ENCODE measurements around the gene ARHGEF28.

ARHGEF28 gene

DNA sequence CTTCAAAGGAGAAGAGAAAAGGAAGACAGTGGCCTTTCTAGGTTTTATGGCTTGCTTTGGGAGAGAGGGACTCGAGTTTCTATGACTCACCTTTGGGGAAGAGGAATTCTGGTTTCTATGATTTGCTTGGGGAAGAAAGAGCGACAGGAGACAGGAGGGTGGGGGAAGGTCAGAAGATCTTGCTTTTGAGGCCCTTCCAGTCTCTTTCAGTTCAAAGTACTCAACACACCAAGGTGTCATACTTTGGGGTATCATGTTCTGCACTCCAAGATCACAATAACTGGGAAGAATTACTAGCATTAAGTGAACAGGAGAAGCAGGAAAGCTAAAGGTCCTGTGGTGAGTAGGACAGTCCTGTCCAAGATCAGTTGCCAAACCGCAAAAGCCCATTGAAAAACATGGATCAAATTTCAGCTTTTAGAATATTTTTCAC, 324.5 kb downstream of the ARHGEF28 start:
- H3K9ac ChIP-seq (ENCODE audit: low read length) = no peak overlapping the region
- H2BK5ac ChIP-seq (ENCODE audit: low read depth, low read length, poor library complexity, severe bottlenecking) = no peak overlapping the region
- no peak overlapping the region for H3K4ac ChIP-seq (ENCODE audit: low read depth in 1 of 2, low read length in 2 of 2)
- WGBS = 72% methylated on average over 3 of the region's 3 CpGs
- H2AFZ ChIP-seq (ENCODE audit: low read depth, low read length) = no peak overlapping the region
- no peaks in the 10 kb centered on the region for H3K79me1 ChIP-seq (replicated peaks; ENCODE audit: low read length, poor library complexity, severe bottlenecking)
- H3K4me3 ChIP-seq (ENCODE audit: insufficient read depth in 1 of 2, low read depth in 1 of 2, low read length in 2 of 2) = no peak overlapping the region
- no peaks in the 10 kb centered on the region for H3K36me3 ChIP-seq (ENCODE audit: control insufficient read depth in 1 of 2, insufficient read depth in 2 of 2, low read depth in 1 of 2, low read length in 2 of 2)
- H3K9me3 ChIP-seq (ENCODE audit: control insufficient read depth, low read length) = no peaks in the 10 kb centered on the region
- no peak overlapping the region for H3K4me2 ChIP-seq (ENCODE audit: low read length, poor library complexity, severe bottlenecking)
- no peak overlapping the region for H3K18ac ChIP-seq (ENCODE audit: low read depth in 1 of 2, low read length in 2 of 2)
- H2BK15ac ChIP-seq (ENCODE audit: low read depth, poor library complexity, severe bottlenecking) = no peak overlapping the region
- no peak overlapping the region for H4K8ac ChIP-seq (ENCODE audit: low read length)
- no peak overlapping the region for H3K27ac ChIP-seq (ENCODE audit: low read length, poor library complexity, severe bottlenecking)
- H3K23ac ChIP-seq (ENCODE audit: low read length in 2 of 2) = no peak overlapping the region
- DNase-seq = no peak
- no peak overlapping the region for H2BK12ac ChIP-seq (ENCODE audit: low read length in 2 of 2)
- H2AK5ac ChIP-seq (ENCODE audit: low read length, severe bottlenecking) = peak overlapping the region; percentile 45
- H3K27me3 ChIP-seq (ENCODE audit: control insufficient read depth in 1 of 2, insufficient read depth in 1 of 2, low read length in 2 of 2) = peaks cover 0 to 20% of the 10 kb centered on the region in 2 experiments
- no peak overlapping the region for H3K14ac ChIP-seq (ENCODE audit: low read length in 2 of 2)
- H4K91ac ChIP-seq (ENCODE audit: low read length) = no peak overlapping the region
- peaks cover 10% of the 10 kb centered on the region for H3K4me1 ChIP-seq (ENCODE audit: control insufficient read depth, insufficient read depth, low read depth, low read length)
- no peak overlapping the region for H2BK120ac ChIP-seq (ENCODE audit: low read depth, low read length)

DNA sequence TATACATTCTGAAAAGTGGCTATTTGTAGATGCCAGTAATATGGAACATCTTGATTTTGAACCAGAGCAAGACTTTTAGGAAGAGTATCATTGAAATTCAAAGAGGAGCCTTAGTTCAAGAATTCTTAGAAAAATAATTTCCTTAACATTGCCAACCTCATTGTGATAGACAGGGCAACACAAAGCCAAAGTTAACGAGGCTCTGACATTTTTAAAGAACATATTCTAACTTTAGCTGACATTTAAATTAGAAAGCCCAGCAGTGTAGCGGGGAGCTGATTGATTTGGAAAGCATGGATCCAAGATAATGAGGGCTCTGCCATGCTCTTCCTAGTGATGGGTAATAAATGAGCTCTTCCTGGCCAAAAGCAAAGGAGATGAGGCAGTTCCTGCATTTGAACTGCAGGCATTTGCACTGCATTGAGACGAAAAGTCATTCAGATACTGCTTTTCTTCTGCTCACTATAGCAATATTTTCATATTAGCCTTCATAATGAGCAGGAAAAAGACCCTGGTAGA, 325.0 kb downstream of the ARHGEF28 start:
- WGBS = 94% methylated on average over 3 of the region's 3 CpGs

DNA sequence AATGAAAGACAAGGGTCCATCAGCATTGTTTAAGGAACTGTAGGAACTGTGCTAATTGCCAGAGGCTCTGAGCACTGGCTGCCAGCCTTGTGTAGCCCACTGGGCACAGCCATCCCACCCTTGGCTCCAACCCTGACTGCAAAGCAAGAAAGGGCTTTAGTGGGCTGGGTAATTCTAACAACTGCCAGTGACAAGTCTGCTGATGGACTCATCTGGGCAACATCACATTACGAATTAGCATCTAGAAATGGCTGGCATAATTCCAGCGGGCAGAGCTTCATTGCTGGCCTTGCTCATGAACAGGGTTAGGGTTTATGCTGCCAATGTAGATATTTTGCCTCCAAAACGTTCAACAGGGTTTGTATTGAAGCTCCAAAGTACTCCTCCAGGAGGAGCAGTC, 326.9 kb downstream of the ARHGEF28 start:
- no peaks in the 10 kb centered on the region for H3K36me3 ChIP-seq (ENCODE audit: control insufficient read depth in 1 of 2, insufficient read depth in 2 of 2, low read depth in 1 of 2, low read length in 2 of 2)
- no peak overlapping the region for H3K23ac ChIP-seq (ENCODE audit: low read length in 2 of 2)
- H4K8ac ChIP-seq (ENCODE audit: low read length) = no peak overlapping the region
- H3K79me1 ChIP-seq (replicated peaks; ENCODE audit: low read length, poor library complexity, severe bottlenecking) = no peaks in the 10 kb centered on the region
- no peak overlapping the region for H2BK15ac ChIP-seq (ENCODE audit: low read depth, poor library complexity, severe bottlenecking)
- no peak overlapping the region for H4K91ac ChIP-seq (ENCODE audit: low read length)
- peak overlapping the region; percentile 3 for H2AK5ac ChIP-seq (ENCODE audit: low read length, severe bottlenecking)
- H3K27me3 ChIP-seq (ENCODE audit: control insufficient read depth in 1 of 2, insufficient read depth in 1 of 2, low read length in 2 of 2) = peaks cover 0 to 8% of the 10 kb centered on the region in 2 experiments
- no peak overlapping the region for H3K9ac ChIP-seq (ENCODE audit: low read length)
- no peak overlapping the region for H2BK120ac ChIP-seq (ENCODE audit: low read depth, low read length)
- WGBS = 85% methylated on average over 3 of the region's 3 CpGs
- no peak overlapping the region for H2AFZ ChIP-seq (ENCODE audit: low read depth, low read length)
- no peak overlapping the region for H3K4ac ChIP-seq (ENCODE audit: low read depth in 1 of 2, low read length in 2 of 2)
- no peak overlapping the region for H3K14ac ChIP-seq (ENCODE audit: low read length in 2 of 2)
- H3K9me3 ChIP-seq (ENCODE audit: control insufficient read depth, low read length) = no peaks in the 10 kb centered on the region
- H3K4me1 ChIP-seq (ENCODE audit: control insufficient read depth, insufficient read depth, low read depth, low read length) = peaks cover 6% of the 10 kb centered on the region
- no peak overlapping the region for H3K4me3 ChIP-seq (ENCODE audit: insufficient read depth in 1 of 2, low read depth in 1 of 2, low read length in 2 of 2)
- no peak overlapping the region for H2BK12ac ChIP-seq (ENCODE audit: low read length in 2 of 2)
- H3K27ac ChIP-seq (ENCODE audit: low read length, poor library complexity, severe bottlenecking) = no peak overlapping the region
- DNase-seq = no peak
- no peak overlapping the region for H3K4me2 ChIP-seq (ENCODE audit: low read length, poor library complexity, severe bottlenecking)
- H3K18ac ChIP-seq (ENCODE audit: low read depth in 1 of 2, low read length in 2 of 2) = no peak overlapping the region
- no peak overlapping the region for H2BK5ac ChIP-seq (ENCODE audit: low read depth, low read length, poor library complexity, severe bottlenecking)

More for the DNA sequence above, 325.0 kb downstream of the ARHGEF28 start:
- peaks cover 8% of the 10 kb centered on the region for H3K4me1 ChIP-seq (ENCODE audit: control insufficient read depth, insufficient read depth, low read depth, low read length)
- no peak overlapping the region for H4K91ac ChIP-seq (ENCODE audit: low read length)
- peaks cover 0 to 20% of the 10 kb centered on the region in 2 experiments for H3K27me3 ChIP-seq (ENCODE audit: control insufficient read depth in 1 of 2, insufficient read depth in 1 of 2, low read length in 2 of 2)
- H3K9me3 ChIP-seq (ENCODE audit: control insufficient read depth, low read length) = no peaks in the 10 kb centered on the region
- H3K9ac ChIP-seq (ENCODE audit: low read length) = no peak overlapping the region
- no peak overlapping the region for H2BK120ac ChIP-seq (ENCODE audit: low read depth, low read length)
- H2AFZ ChIP-seq (ENCODE audit: low read depth, low read length) = no peak overlapping the region
- H2BK12ac ChIP-seq (ENCODE audit: low read length in 2 of 2) = no peak overlapping the region
- DNase-seq = no peak
- no peak overlapping the region for H2BK5ac ChIP-seq (ENCODE audit: low read depth, low read length, poor library complexity, severe bottlenecking)
- H3K4me3 ChIP-seq (ENCODE audit: insufficient read depth in 1 of 2, low read depth in 1 of 2, low read length in 2 of 2) = no peak overlapping the region
- H2BK15ac ChIP-seq (ENCODE audit: low read depth, poor library complexity, severe bottlenecking) = no peak overlapping the region
- H3K14ac ChIP-seq (ENCODE audit: low read length in 2 of 2) = no peak overlapping the region
- no peak overlapping the region for H4K8ac ChIP-seq (ENCODE audit: low read length)
- no peak overlapping the region for H3K4ac ChIP-seq (ENCODE audit: low read depth in 1 of 2, low read length in 2 of 2)
- H3K27ac ChIP-seq (ENCODE audit: low read length, poor library complexity, severe bottlenecking) = no peak overlapping the region
- H3K4me2 ChIP-seq (ENCODE audit: low read length, poor library complexity, severe bottlenecking) = no peak overlapping the region
- no peak overlapping the region for H3K23ac ChIP-seq (ENCODE audit: low read length in 2 of 2)
- H3K18ac ChIP-seq (ENCODE audit: low read depth in 1 of 2, low read length in 2 of 2) = no peak overlapping the region
- no peak overlapping the region for H2AK5ac ChIP-seq (ENCODE audit: low read length, severe bottlenecking)
- no peaks in the 10 kb centered on the region for H3K79me1 ChIP-seq (replicated peaks; ENCODE audit: low read length, poor library complexity, severe bottlenecking)
- no peaks in the 10 kb centered on the region for H3K36me3 ChIP-seq (ENCODE audit: control insufficient read depth in 1 of 2, insufficient read depth in 2 of 2, low read depth in 1 of 2, low read length in 2 of 2)

DNA sequence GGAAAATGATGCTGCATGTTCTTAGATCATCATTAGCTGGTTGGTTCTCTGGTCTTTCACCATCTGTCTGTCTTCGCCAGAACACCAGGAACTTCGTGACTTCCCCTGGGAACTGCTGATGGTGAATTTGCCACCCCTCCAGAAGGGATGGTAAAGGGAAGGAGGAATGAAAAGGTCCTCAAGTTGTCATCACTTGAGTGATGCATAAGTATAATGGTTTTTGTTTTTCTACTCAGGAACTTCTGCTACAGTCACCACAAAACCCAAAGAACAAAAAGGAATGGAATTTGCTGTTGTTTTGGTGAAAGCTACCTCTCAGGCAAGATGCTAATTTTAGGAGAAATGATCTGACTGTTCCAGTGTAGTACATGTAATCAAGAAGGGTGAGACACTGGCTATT, 328.4 kb downstream of the ARHGEF28 start:
- no peak overlapping the region for H4K8ac ChIP-seq (ENCODE audit: low read length)
- no peak overlapping the region for H2BK12ac ChIP-seq (ENCODE audit: low read length in 2 of 2)
- H3K9ac ChIP-seq (ENCODE audit: low read length) = no peak overlapping the region
- no peak overlapping the region for H3K27ac ChIP-seq (ENCODE audit: low read length, poor library complexity, severe bottlenecking)
- H3K9me3 ChIP-seq (ENCODE audit: control insufficient read depth, low read length) = no peaks in the 10 kb centered on the region
- DNase-seq = no peak
- WGBS = 92% methylated on average over 2 of the region's 2 CpGs
- peaks cover 2% of the 10 kb centered on the region for H3K4me1 ChIP-seq (ENCODE audit: control insufficient read depth, insufficient read depth, low read depth, low read length)
- H4K91ac ChIP-seq (ENCODE audit: low read length) = no peak overlapping the region
- no peak overlapping the region for H3K18ac ChIP-seq (ENCODE audit: low read depth in 1 of 2, low read length in 2 of 2)
- no peak overlapping the region for H2BK120ac ChIP-seq (ENCODE audit: low read depth, low read length)
- H2AK5ac ChIP-seq (ENCODE audit: low read length, severe bottlenecking) = no peak overlapping the region
- H2BK5ac ChIP-seq (ENCODE audit: low read depth, low read length, poor library complexity, severe bottlenecking) = no peak overlapping the region
- no peak overlapping the region for H3K4me2 ChIP-seq (ENCODE audit: low read length, poor library complexity, severe bottlenecking)
- no peaks in the 10 kb centered on the region for H3K79me1 ChIP-seq (replicated peaks; ENCODE audit: low read length, poor library complexity, severe bottlenecking)
- no peaks in the 10 kb centered on the region for H3K36me3 ChIP-seq (ENCODE audit: control insufficient read depth in 1 of 2, insufficient read depth in 2 of 2, low read depth in 1 of 2, low read length in 2 of 2)
- no peak overlapping the region for H3K4me3 ChIP-seq (ENCODE audit: insufficient read depth in 1 of 2, low read depth in 1 of 2, low read length in 2 of 2)
- H3K23ac ChIP-seq (ENCODE audit: low read length in 2 of 2) = no peak overlapping the region
- H3K14ac ChIP-seq (ENCODE audit: low read length in 2 of 2) = no peak overlapping the region
- H2AFZ ChIP-seq (ENCODE audit: low read depth, low read length) = no peak overlapping the region
- H3K27me3 ChIP-seq (ENCODE audit: control insufficient read depth in 1 of 2, insufficient read depth in 1 of 2, low read length in 2 of 2) = peaks cover 0 to 8% of the 10 kb centered on the region in 2 experiments
- H2BK15ac ChIP-seq (ENCODE audit: low read depth, poor library complexity, severe bottlenecking) = no peak overlapping the region
- no peak overlapping the region for H3K4ac ChIP-seq (ENCODE audit: low read depth in 1 of 2, low read length in 2 of 2)

Measured in mesenchymal stem cell (in vitro differentiated cells and primary cell).